Fibroblast of mammary gland (primary cell): ENCODE results near the gene PTPRD.
"Not testable (repeated sequence)": the region's sequence is repeated elsewhere in the genome, so short reads cannot be mapped to it uniquely, and the experiment has no call there.

ENCODE experiments used
- DNase-seq: peaks from one replicate; pipeline ENCODE4 v3.0.0-alpha.2; 2010; ENCODE audit warnings: low read depth
- H3K4me3 ChIP-seq: 2 replicates; pipeline ENCODE4 v1.5.1; 2011; ENCODE audit warnings: low read depth, mild to moderate bottlenecking, low read length, moderate library complexity; ENCODE audit not compliant: control insufficient read depth
- CTCF ChIP-seq: conservative IDR thresholded peaks from 2 replicates; pipeline ENCODE4 v1.5.1; 2011; ENCODE audit warnings: low read depth, low read length, inconsistent platforms; ENCODE audit not compliant: control insufficient read depth, insufficient read depth

The PTPRD gene

GRCh38 chr9:9100070-9100469, 1512.7 kb downstream of the PTPRD start:
- no peak for DNase-seq
- TF ChIP-seq CTCF = no peak
- H3K4me3 ChIP-seq = no peak overlapping the region

- no peak for DNase-seq
- no peak overlapping the region for H3K4me3 ChIP-seq
- no peak for TF ChIP-seq CTCF
Measured at GRCh38 chr9:9099646-9100045, 1513.2 kb downstream of the PTPRD start.

- not testable (repeated sequence) for H3K4me3 ChIP-seq, DNase-seq
Measured at GRCh38 chr9:9097254-9097653, 1515.5 kb downstream of the PTPRD start.

- no peak overlapping the region for H3K4me3 ChIP-seq
- TF ChIP-seq CTCF = no peak
- DNase-seq = peak; percentile 2
Measured at GRCh38 chr9:9091387-9091786, 1521.4 kb downstream of the PTPRD start.

- DNase-seq = no peak
- H3K4me3 ChIP-seq = no peak overlapping the region
- no peak for TF ChIP-seq CTCF
Measured at GRCh38 chr9:9079473-9079872, 1533.3 kb downstream of the PTPRD start.

- H3K4me3 ChIP-seq = no peak overlapping the region
- DNase-seq = no peak
- TF ChIP-seq CTCF = no peak
Measured at GRCh38 chr9:9078301-9078700, 1534.5 kb downstream of the PTPRD start.

- TF ChIP-seq CTCF = no peak
- H3K4me3 ChIP-seq = no peak overlapping the region
- DNase-seq = no peak
Measured at GRCh38 chr9:9061627-9062026, 1551.2 kb downstream of the PTPRD start.

GRCh38 chr9:9054354-9054992, 1558.3 kb downstream of the PTPRD start:
- no peak for DNase-seq
- no peak overlapping the region for H3K4me3 ChIP-seq
- TF ChIP-seq CTCF = no peak
